NCI-H748 (cell line): ENCODE data around the gene RMI2.

Experiments used
- DNase-seq: peaks from one replicate; lab custom pipeline; 2025; ENCODE audit not compliant: unreplicated experiment; lab: John Stamatoyannopoulos, UW

The RMI2 gene

GRCh38 chr16:11309895-11310633 is 35.2 kb upstream of the RMI2 start:
- peak; percentile 14 for DNase-seq

GRCh38 chr16:11310634-11310977 is 34.7 kb upstream of the RMI2 start:
- no peak for DNase-seq

- DNase-seq = no peak
Measured at GRCh38 chr16:11310997-11311561, 34.2 kb upstream of the RMI2 start.

GRCh38 chr16:11312718-11313492 is 32.4 kb upstream of the RMI2 start:
- peak; percentile 15 for DNase-seq

- DNase-seq = no peak
Measured at GRCh38 chr16:11313493-11314308, 31.6 kb upstream of the RMI2 start.

GRCh38 chr16:11314309-11314894 is 30.9 kb upstream of the RMI2 start:
- no peak for DNase-seq

- no peak for DNase-seq
Measured at GRCh38 chr16:11315510-11315909, 29.7 kb upstream of the RMI2 start.

- DNase-seq = no peak
Measured at GRCh38 chr16:11316331-11317015, 28.8 kb upstream of the RMI2 start.

GRCh38 chr16:11318817-11319216 is 26.4 kb upstream of the RMI2 start:
- DNase-seq = no peak

- peak; percentile 56 for DNase-seq
Measured at GRCh38 chr16:11319529-11320146, 25.6 kb upstream of the RMI2 start.

- peak; percentile 56 for DNase-seq
Measured at GRCh38 chr16:11320170-11320569, 25.1 kb upstream of the RMI2 start.

- no peak for DNase-seq
Measured at GRCh38 chr16:11321662-11322061, 23.6 kb upstream of the RMI2 start.

GRCh38 chr16:11322823-11323222 is 22.4 kb upstream of the RMI2 start:
- DNase-seq = no peak

GRCh38 chr16:11323551-11324336 is 21.5 kb upstream of the RMI2 start:
- DNase-seq = no peak

- no peak for DNase-seq
Measured at GRCh38 chr16:11325404-11326083, 19.7 kb upstream of the RMI2 start.

GRCh38 chr16:11326084-11326736 is 19.0 kb upstream of the RMI2 start:
- no peak for DNase-seq

- DNase-seq = no peak
Measured at GRCh38 chr16:11326737-11327276, 18.5 kb upstream of the RMI2 start.
